Kidney glomerular epithelial cell (primary cell): ENCODE measurements around the gene AUH.

Experiments used
- DNase-seq: peaks from one replicate; lab custom pipeline; 2025; lab: John Stamatoyannopoulos, UW

The AUH gene

DNA sequence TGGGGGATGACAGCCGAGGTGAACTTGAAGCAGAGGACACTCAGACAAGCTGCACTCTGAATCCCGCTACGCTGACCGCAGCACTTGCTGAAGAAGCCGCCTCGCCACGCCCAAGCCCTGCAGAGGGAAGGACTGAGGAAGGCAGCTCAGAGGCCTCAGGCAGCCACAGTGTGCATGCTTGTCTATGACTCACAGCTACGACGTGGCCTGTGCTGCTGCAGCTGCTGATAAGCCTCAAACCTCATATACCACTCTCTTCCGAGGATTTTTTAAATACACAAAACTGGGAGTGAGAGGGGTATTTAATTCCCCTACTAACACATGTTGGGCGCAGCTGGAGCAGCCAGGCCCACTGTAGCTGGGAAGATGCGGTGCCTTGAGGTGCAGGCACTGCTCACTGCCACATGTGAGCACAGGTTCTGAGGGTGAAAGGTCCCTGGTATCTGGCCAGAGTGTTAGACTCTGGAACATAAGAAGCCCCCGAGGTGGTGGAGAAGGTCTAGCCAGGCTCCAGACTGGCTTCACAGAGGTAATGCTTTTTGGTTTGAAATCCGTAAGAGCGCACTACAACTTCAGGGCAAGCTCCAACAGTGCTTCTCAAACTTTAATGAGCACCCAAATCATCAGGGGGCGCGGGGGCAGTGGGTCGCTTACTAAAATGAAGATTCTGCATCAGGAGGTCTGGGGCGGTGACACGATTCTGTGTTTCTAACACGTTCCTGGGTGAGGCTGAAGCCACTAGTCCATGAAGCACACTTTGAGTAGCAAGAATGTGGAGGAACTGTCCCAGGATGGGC, 196.8 kb downstream of the AUH start:
- no peak for DNase-seq
